HG02884 (cell line): ENCODE measurements around the gene KHDC4.

Experiments used
- ATAC-seq: cut with Tn5 transposase; IDR thresholded peaks from one replicate; pipeline ENCODE4 v1.9.1; 2021; ENCODE audit warnings: mild to moderate bottlenecking, moderate library complexity; ENCODE audit not compliant: unreplicated experiment

The KHDC4 gene

DNA sequence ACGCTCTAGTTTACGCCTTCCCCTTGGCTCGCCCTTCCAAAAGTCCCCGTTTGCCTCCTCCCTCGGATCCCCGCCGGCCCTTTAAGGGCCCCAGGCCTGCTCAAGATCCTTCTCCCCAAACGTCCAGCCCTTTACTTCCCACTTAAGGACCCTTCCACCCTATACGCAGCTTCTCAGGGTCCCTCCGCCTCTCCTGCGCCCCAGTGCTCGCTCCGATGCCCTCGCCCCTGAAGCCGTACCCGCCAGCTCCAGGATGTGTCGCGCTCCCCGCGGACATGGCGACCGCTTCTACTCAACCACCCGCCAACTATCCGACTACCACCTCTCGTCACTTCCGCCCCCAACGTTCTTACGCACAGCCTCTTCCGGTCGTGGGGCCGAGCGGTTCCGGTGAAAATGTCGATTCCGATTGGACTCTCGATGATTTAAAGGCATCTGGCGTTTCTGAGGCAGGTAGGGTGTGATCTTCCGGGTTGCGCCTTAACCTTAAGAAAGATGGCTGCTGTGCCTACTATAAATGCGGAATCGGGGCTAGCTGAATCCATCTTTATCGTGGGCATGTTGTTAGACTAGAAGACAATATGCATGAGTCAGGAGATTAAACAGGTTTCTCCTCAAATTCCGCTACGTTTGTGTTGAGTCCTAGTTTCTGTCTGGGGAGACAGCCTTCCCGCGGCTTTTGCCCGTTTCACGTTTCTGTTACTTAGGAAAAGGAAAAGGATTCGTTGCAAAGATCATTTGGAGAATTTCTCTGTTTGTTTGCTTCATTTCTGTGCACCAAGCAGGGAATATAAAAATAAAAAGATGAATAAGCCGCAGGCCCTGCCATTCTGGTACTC, at the start of gene KHDC4:
TSS of gene KHDC4 (minus strand) at position 317 of the 839 bp plus-strand sequence. CDS start at position 277, 40 bp downstream.
- peak; percentile 84 for ATAC-seq

- no peak for ATAC-seq
Measured at GRCh38 chr1:155983191-155984024, 49.2 kb upstream of the KHDC4 start.

GRCh38 chr1:155982106-155982505, 47.9 kb upstream of the KHDC4 start:
- ATAC-seq = no peak

- no peak for ATAC-seq
Measured at GRCh38 chr1:155981266-155982088, 47.3 kb upstream of the KHDC4 start.

- ATAC-seq = no peak
Measured at GRCh38 chr1:155979597-155980343, 45.6 kb upstream of the KHDC4 start.

- ATAC-seq = no peak
Measured at GRCh38 chr1:155978973-155979429, 44.8 kb upstream of the KHDC4 start.

- no peak for ATAC-seq
Measured at GRCh38 chr1:155978325-155978972, 44.2 kb upstream of the KHDC4 start, which contains the start of gene ARHGEF2. TSS of gene ARHGEF2 (minus strand) at chr1:155978547. CDS start at chr1:155978427, 120 bp downstream.

DNA sequence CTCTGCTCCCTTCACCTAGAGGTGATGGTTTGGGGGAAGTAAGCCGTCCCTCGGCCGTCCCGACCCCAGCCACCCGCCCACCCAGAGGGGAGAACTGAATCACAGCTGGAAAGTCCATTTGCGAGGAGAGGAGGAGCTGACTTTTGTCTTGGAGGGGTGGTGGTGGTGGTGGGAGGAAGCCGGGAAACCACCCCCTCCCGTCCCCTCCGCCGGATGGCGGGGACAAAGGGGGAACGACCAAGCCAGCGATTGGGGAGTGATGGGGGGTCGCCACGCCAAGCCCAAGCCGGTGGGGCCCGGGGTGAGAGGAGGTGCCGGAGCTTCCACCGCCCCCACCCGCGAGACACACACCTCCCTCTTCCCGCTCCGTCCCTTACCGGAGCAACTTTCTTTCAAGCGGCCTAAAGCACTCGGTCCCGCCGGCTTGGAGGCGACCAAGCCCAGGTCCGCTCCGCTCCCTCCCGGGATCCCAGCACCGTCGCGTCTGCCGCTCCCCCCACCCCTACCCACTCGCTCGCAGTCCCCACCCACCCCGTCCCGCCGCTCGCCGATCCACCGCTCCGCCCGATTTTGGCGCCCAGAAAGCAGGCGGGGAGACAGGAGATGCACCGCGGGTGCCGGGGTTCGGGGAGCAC, 43.6 kb upstream of the KHDC4 start:
- no peak for ATAC-seq

GRCh38 chr1:155976913-155977689, 42.9 kb upstream of the KHDC4 start:
- no peak for ATAC-seq

DNA sequence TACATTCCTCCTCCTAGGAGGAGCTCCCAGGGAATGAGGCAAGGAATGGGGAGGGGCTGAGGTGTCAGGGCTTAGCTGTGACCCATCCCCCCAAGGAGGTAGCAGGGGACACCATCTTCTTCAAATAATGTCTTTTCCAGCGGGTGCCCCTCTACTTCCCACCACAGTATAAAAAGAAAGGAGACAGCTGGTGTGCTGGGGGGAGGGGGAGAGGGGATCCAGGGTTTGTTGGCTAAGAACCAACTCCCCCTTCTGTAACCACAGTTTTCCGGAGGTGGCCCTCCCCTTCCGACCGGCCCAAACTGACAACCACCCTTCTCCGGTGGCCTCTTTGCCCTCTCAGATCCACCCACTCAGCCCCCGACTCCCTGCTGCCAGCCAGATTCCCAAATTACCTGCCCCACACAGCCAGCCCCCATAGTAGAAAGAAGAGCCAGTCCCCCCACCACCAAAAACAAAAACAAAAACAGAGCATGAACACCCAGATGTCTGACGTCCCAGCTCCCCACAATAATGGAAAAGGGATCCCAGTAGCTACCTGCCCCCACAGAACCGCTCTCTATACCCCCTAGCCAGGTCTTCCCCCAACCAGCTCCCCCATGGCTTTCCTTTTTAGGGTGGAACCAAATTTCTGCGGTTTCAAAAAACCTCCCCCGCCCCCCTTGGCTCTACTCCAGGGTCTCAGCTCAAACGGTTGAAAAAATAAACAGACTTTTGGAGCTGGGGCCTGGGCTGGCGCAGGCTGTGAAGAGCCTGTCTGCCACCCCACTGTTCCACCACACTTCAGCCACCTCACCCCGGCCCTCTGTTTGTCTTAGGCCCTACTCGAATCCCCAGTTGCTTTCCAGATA, 42.1 kb upstream of the KHDC4 start:
- no peak for ATAC-seq

DNA sequence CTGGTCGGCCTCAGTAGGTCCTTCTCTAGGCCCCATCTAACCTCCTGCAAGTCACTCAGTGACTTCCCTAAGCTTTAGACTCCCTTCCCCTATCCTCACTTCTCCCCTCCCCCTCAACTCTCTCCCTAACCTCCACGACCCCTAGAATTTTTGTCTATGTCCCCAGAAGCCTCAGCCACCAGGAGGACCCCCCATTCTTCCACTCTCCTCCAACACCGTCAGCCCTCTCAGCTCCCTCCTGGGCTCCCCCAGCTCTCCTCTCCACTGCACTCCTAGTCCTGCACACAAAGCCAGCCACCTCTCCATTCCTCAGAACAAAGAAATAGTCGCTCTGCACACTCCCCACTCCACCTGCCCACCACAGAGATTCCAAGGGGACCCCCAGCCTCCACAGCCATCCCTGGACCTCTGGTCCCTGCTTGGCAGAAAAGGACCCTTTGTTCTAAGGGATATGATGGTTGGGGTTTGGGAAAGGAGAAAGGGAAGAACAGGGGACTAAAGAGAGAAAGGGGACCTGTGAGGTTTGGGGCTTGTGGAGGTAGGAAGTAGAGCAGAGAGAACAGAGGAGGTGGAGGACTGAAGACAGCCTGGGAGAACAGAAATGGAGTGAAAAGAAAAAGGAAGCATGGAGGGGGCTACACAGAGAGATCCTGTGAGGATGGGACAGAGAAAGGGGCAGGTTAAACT, 41.3 kb upstream of the KHDC4 start:
- ATAC-seq = no peak

DNA sequence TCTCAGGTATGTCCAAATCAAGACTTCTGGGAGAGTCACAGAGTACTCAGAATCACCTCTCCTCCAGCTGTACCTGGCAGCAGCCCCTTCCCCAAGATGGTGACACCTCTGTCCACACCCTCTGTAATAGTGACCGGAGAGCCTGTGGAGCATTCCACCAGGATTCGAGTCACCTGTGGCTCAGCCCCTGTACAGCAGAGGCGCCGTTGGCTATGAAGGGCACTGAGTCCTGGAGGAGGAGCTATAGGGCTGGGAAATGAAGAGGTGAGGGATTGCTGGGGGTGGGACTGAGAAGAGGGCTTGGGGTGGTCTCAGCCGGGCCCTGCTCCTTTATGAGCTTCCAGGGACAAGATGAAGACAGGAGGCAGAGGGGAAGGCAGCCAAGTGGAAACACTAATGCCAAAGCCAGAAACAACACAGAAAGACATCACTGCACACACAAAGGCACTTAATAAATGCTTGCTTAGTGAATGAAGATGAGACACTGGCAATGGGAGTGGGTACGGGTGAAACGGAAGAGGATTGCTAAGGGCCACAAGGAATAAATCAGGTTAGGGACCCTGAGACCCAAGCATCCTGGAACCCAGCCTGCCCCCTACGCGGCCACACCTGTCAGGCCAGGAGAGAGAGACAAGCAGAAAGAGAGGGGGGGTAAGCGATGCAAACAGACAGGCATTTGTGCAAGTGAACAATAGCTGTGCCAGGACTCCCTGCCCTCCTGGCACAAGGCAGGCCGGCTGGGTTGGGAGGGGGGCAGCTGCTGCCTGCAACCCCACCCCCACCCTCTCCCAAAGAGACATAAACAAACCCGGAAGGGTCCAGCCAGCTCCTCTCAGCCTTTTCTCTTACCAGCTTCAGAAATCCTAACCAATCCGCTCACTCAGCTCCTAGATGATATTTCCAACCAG, 40.2 kb upstream of the KHDC4 start:
- no peak for ATAC-seq

GRCh38 chr1:155973723-155974122, 39.5 kb upstream of the KHDC4 start:
- ATAC-seq = no peak

- ATAC-seq = no peak
Measured at GRCh38 chr1:155971910-155972809, 37.9 kb upstream of the KHDC4 start.
